ENCODE results near the gene KLHL29.

Gene KLHL29

GRCh38 chr2:23601301-23601965, 216.5 kb downstream of the KLHL29 start:
- no peak overlapping the region for H3K4me3 ChIP-seq (ENCODE audit: low read depth, low read length)
- TF ChIP-seq CTCF (IDR thresholded peaks at IDR 0.05; ENCODE audit: low read depth, low read length) (no peak), POLR2A (IDR thresholded peaks at IDR 0.05; ENCODE audit: extremely low read depth, insufficient read length) (no peak), MYC (IDR thresholded peaks at IDR 0.05; ENCODE audit: low read depth, low read length) (0 out of 2 replicates have a peak, but pooled peaks have one; percentile 36), MAX (IDR thresholded peaks at IDR 0.05; ENCODE audit: low read depth, low read length) (no peak)
- DNase-seq (ENCODE audit: low read depth): peak; percentile 85

- DNase-seq (ENCODE audit: low read depth): peak; percentile 25
- no peak for TF ChIP-seq MYC (IDR thresholded peaks at IDR 0.05; ENCODE audit: low read depth, low read length)
- TF ChIP-seq POLR2A (IDR thresholded peaks at IDR 0.05; ENCODE audit: extremely low read depth, insufficient read length): no peak
- TF ChIP-seq CTCF (IDR thresholded peaks at IDR 0.05; ENCODE audit: low read depth, low read length): no peak
- no peak for TF ChIP-seq MAX (IDR thresholded peaks at IDR 0.05; ENCODE audit: low read depth, low read length)
Observed at GRCh38 chr2:23602116-23602515, 217.1 kb downstream of the KLHL29 start.

GRCh38 chr2:23603156-23603555, 218.2 kb downstream of the KLHL29 start:
- H3K4me3 ChIP-seq (ENCODE audit: low read depth, low read length): no peak overlapping the region
- TF ChIP-seq POLR2A (IDR thresholded peaks at IDR 0.05; ENCODE audit: extremely low read depth, insufficient read length): no peak
- TF ChIP-seq MAX (IDR thresholded peaks at IDR 0.05; ENCODE audit: low read depth, low read length): no peak
- no peak for TF ChIP-seq CTCF (IDR thresholded peaks at IDR 0.05; ENCODE audit: low read depth, low read length)
- no peak for TF ChIP-seq MYC (IDR thresholded peaks at IDR 0.05; ENCODE audit: low read depth, low read length)
- DNase-seq (ENCODE audit: low read depth): no peak

More at GRCh38 chr2:23602116-23602515, 217.1 kb downstream of the KLHL29 start:
- no peak overlapping the region for H3K4me3 ChIP-seq (ENCODE audit: low read depth, low read length)

GRCh38 chr2:23603581-23603980, 218.6 kb downstream of the KLHL29 start:
- no peak for DNase-seq (ENCODE audit: low read depth)
- TF ChIP-seq MAX (IDR thresholded peaks at IDR 0.05; ENCODE audit: low read depth, low read length) (no peak), POLR2A (IDR thresholded peaks at IDR 0.05; ENCODE audit: extremely low read depth, insufficient read length) (no peak), CTCF (IDR thresholded peaks at IDR 0.05; ENCODE audit: low read depth, low read length) (no peak), MYC (IDR thresholded peaks at IDR 0.05; ENCODE audit: low read depth, low read length) (no peak)

GRCh38 chr2:23604731-23605130, 219.8 kb downstream of the KLHL29 start:
- DNase-seq (ENCODE audit: low read depth): no peak
- no peak overlapping the region for H3K4me3 ChIP-seq (ENCODE audit: low read depth, low read length)
- TF ChIP-seq MYC (IDR thresholded peaks at IDR 0.05; ENCODE audit: low read depth, low read length): no peak
- no peak for TF ChIP-seq MAX (IDR thresholded peaks at IDR 0.05; ENCODE audit: low read depth, low read length)
- no peak for TF ChIP-seq CTCF (IDR thresholded peaks at IDR 0.05; ENCODE audit: low read depth, low read length)
- TF ChIP-seq POLR2A (IDR thresholded peaks at IDR 0.05; ENCODE audit: extremely low read depth, insufficient read length): no peak

More at GRCh38 chr2:23603581-23603980, 218.6 kb downstream of the KLHL29 start:
- no peak overlapping the region for H3K4me3 ChIP-seq (ENCODE audit: low read depth, low read length)

Data from NB4 (cell line).